Thyroid gland (tissue), 4 donors: ENCODE measurements around the gene BCKDK. TPM values are rescaled to one million over a fixed set of nuclear protein-coding genes. Genes with fewer than 3 reads are reported as not detected.

Experiments
- DNase-seq, 2 donors: peaks; one replicate each; pipeline ENCODE4 v3.0.0-alpha.2; 2019
- H3K27ac ChIP-seq, 3 donors: fragments of 200-600 bp; sonication (generic); 1 replicate in 2 of 3; 2 replicates in 1 of 3; pipeline ENCODE4 v1.5.1; 2016 to 2019; ENCODE audit warnings: mild to moderate bottlenecking in 1 of 3, moderate library complexity in 1 of 3
- H3K27me3 ChIP-seq: fragments of 200-600 bp; sonication (generic); one replicate; pipeline ENCODE4 v1.5.1; 2019
- H3K36me3 ChIP-seq, 2 donors: fragments of 200-600 bp; sonication (generic); one replicate each; pipeline ENCODE4 v1.5.1; 2016 to 2019
- H3K4me1 ChIP-seq, 2 donors: fragments of 200-600 bp; sonication (generic); one replicate each; pipeline ENCODE4 v1.5.1; 2017 to 2019
- H3K4me3 ChIP-seq, 3 donors: fragments of 200-600 bp; sonication (generic); replicated peaks in 1 of 3; 1 replicate in 2 of 3; 2 replicates in 1 of 3; pipeline ENCODE4 v1.5.1; 2016; ENCODE audit warnings: mild to moderate bottlenecking in 1 of 3
- H3K9me3 ChIP-seq: fragments of 200-600 bp; sonication (generic); one replicate; pipeline ENCODE4 v1.5.1; 2017
- CTCF ChIP-seq, 6 experiments: fragments of 200-600 bp in 3 of 6; fragments of 450-650 bp in 3 of 6; sonication (generic) in 3 of 6; IDR thresholded peaks; one replicate each; pipeline ENCODE4 v1.5.1; 2016 to 2019; ENCODE audit warnings: antibody characterized with exemption in 6 of 6, mild to moderate bottlenecking in 2 of 6, inconsistent platforms in 1 of 6, moderate library complexity in 1 of 6
- POLR2A ChIP-seq, 2 donors: fragments of 450-650 bp; IDR thresholded peaks; one replicate each; pipeline ENCODE4 v1.6.1; 2017; ENCODE audit warnings: antibody characterized with exemption in 2 of 2, mild to moderate bottlenecking in 2 of 2, moderate library complexity in 1 of 2
- WGBS, 2 donors: methylation state at CpG; one replicate each; pipeline ENCODE4 v1.1.5; 2017; 5-methylcytosine and 5-hydroxymethylcytosine counted together
- intact Hi-C: fragments of 100-400 bp; cut with DNase I; formaldehyde crosslinking; loops from one replicate; pipeline ENCODE4 v1.15.1; 2023
- total RNA-seq, 4 donors: library from RNA; depleted of rRNA; stranded (reverse); fragments of >200 nt; gene quantifications; one replicate each; pipeline ENCODE4 v1.2.3, GENCODE V29; 2016

Gene BCKDK
- total RNA-seq, 4 donors from 2014 or later = 30.1 to 52.0 (median 40.5) TPM

DNA sequence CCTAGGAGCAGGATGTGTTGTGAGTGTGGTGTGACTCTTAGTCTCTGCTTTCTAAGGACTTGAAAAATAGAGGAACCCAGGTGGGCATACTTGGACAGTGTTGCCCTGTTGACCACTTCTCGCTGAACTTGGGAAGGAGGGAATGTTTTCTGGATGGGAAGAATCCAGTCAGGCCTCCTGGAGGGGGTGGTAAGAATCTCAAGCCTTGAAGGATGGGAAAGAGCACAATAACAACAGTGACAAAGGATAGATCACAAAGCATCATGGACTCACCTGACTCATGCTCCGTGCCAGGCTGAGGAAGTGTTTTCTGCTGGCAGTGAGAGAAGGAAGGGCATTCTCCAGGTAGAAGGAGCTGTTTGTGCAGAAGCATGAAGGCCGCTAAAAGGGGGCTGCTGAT lies 17.7 kb downstream of the BCKDK start:
- Histone ChIP-seq H3K9me3 (no peaks in the 10 kb centered on the region), H3K4me1 (peaks cover 43 to 46% of the 10 kb centered on the region in 2 donors), H3K4me3 (no peak overlapping the region), H3K27me3 (no peaks in the 10 kb centered on the region), H3K36me3 (peaks cover 19 to 31% of the 10 kb centered on the region in 2 donors), H3K27ac (no peak overlapping the region)
- WGBS, 2 donors = 93 to 97% methylated on average over 3 of the region's 3 CpGs
- DNase-seq = no peak
- no peak for TF ChIP-seq CTCF (IDR thresholded peaks at IDR 0.05)
- TF ChIP-seq POLR2A (IDR thresholded peaks at IDR 0.05) = no peak
- intact Hi-C loops = no loop called here

DNA sequence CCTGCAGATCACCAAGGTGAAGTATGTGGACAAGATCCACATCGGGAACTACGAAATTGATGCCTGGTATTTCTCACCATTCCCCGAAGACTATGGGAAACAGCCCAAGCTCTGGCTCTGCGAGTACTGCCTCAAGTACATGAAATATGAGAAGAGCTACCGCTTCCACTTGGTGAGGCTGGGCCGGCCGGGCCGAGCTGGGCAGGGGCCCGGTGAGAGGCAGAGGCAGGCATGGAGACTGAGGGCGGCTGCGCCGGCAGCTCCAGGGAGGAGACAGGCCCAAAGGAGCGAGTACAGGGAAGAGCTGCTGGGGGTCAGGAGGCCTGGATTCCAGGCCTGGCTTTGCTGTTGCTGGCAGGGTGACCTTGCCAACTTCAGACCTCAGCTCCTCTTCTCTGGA lies 19.0 kb downstream of the BCKDK start:
- H3K27me3 ChIP-seq = no peaks in the 10 kb centered on the region
- H3K36me3 ChIP-seq = peaks cover 16 to 31% of the 10 kb centered on the region in 2 donors
- H3K9me3 ChIP-seq = no peaks in the 10 kb centered on the region
- peaks cover 54 to 58% of the 10 kb centered on the region in 2 donors for H3K4me1 ChIP-seq
- H3K4me3 ChIP-seq = no peak overlapping the region
- DNase-seq = peak; percentile 84
- TF ChIP-seq POLR2A (IDR thresholded peaks at IDR 0.05) = peak in 1 of 2 donors; percentile 60
- no peak for TF ChIP-seq CTCF (IDR thresholded peaks at IDR 0.05)
- WGBS, 2 donors = 31 to 55% methylated on average over 10 to 13 of the region's 13 CpGs
- peak overlapping the region; percentile 76 to 96 (median 92) for H3K27ac ChIP-seq
- intact Hi-C loops = no loop called here

- no peaks in the 10 kb centered on the region for H3K27me3 ChIP-seq
- no peak for DNase-seq
- WGBS, 2 donors = 56 to 59% methylated on average over 12 to 13 of the region's 14 CpGs
- peak overlapping the region; percentile 76 to 96 (median 92) for H3K27ac ChIP-seq
- no peak for TF ChIP-seq CTCF (IDR thresholded peaks at IDR 0.05)
- TF ChIP-seq POLR2A (IDR thresholded peaks at IDR 0.05) = peak in 1 of 2 donors; percentile 26
- peaks cover 11 to 29% of the 10 kb centered on the region in 2 donors for H3K36me3 ChIP-seq
- no peaks in the 10 kb centered on the region for H3K9me3 ChIP-seq
- peaks cover 59 to 64% of the 10 kb centered on the region in 2 donors for H3K4me1 ChIP-seq
- no peak overlapping the region for H3K4me3 ChIP-seq
- intact Hi-C loops = no loop called here
Measured at GRCh38 chr16:31128711-31129567, 20.8 kb downstream of the BCKDK start.

- intact Hi-C loops = no loop called here
- H3K27me3 ChIP-seq = no peaks in the 10 kb centered on the region
- peak; percentile 87 to 88 for DNase-seq
- peak overlapping the region; percentile 76 to 96 (median 92) for H3K27ac ChIP-seq
- peaks cover 66 to 72% of the 10 kb centered on the region in 2 donors for H3K4me1 ChIP-seq
- H3K4me3 ChIP-seq = no peak overlapping the region
- WGBS, 2 donors = 28 to 33% methylated on average over 19 to 20 of the region's 29 CpGs
- no peaks in the 10 kb centered on the region for H3K9me3 ChIP-seq
- H3K36me3 ChIP-seq = peaks cover 11 to 29% of the 10 kb centered on the region in 2 donors
- no peak for TF ChIP-seq CTCF (IDR thresholded peaks at IDR 0.05)
- peak in 1 of 2 donors; percentile 41 for TF ChIP-seq POLR2A (IDR thresholded peaks at IDR 0.05)
Measured at GRCh38 chr16:31129568-31130335, 21.6 kb downstream of the BCKDK start.
